Measurements from ENCODE around the gene ENDOD1.

GRCh38 chr11:95134491-95134890, 44.8 kb downstream of the ENDOD1 start:
- TF ChIP-seq USF2 (CRISPR knock-in tag; IDR thresholded peaks at IDR 0.05) = no peak
- no peak for TF ChIP-seq CTCF (IDR thresholded peaks at IDR 0.05)
- TF ChIP-seq MYBL2 (CRISPR knock-in tag; IDR thresholded peaks at IDR 0.05) = no peak
- TF ChIP-seq ERG (CRISPR knock-in tag; IDR thresholded peaks at IDR 0.05) = no peak
- TF ChIP-seq ATF3 (CRISPR knock-in tag; conservative IDR thresholded peaks at IDR 0.05) = no peak
- no peak for TF ChIP-seq ZNF317 (CRISPR knock-in tag; IDR thresholded peaks at IDR 0.05; ENCODE audit: borderline replicate concordance, low read depth)
- TF ChIP-seq GABPB1 (CRISPR knock-in tag; IDR thresholded peaks at IDR 0.05) = no peak
- TF ChIP-seq E2F1 (CRISPR knock-in tag; IDR thresholded peaks at IDR 0.05) = no peak
- no peak for TF ChIP-seq TEAD4 (CRISPR knock-in tag; IDR thresholded peaks at IDR 0.05)
- TF ChIP-seq CREB1 (CRISPR knock-in tag; IDR thresholded peaks at IDR 0.05) = no peak
- no peak for TF ChIP-seq TP53 (CRISPR knock-in tag; IDR thresholded peaks at IDR 0.05)
- no peak for TF ChIP-seq FOXP4 (CRISPR knock-in tag; IDR thresholded peaks at IDR 0.05)
- TF ChIP-seq PREB (CRISPR knock-in tag; IDR thresholded peaks at IDR 0.05; ENCODE audit: borderline replicate concordance) = no peak
- TF ChIP-seq SP1 (CRISPR knock-in tag; conservative IDR thresholded peaks at IDR 0.05) = no peak

All from WTC11 (cell line).